ENCODE data around the gene AFG1L.
"Not testable (repeated sequence)": the region's sequence is repeated elsewhere in the genome, so short reads cannot be mapped to it uniquely, and the experiment has no call there.

The AFG1L gene

GRCh38 chr6:108531332-108531731 lies 236.5 kb downstream of the AFG1L start:
- DNase-seq = no peak

DNA sequence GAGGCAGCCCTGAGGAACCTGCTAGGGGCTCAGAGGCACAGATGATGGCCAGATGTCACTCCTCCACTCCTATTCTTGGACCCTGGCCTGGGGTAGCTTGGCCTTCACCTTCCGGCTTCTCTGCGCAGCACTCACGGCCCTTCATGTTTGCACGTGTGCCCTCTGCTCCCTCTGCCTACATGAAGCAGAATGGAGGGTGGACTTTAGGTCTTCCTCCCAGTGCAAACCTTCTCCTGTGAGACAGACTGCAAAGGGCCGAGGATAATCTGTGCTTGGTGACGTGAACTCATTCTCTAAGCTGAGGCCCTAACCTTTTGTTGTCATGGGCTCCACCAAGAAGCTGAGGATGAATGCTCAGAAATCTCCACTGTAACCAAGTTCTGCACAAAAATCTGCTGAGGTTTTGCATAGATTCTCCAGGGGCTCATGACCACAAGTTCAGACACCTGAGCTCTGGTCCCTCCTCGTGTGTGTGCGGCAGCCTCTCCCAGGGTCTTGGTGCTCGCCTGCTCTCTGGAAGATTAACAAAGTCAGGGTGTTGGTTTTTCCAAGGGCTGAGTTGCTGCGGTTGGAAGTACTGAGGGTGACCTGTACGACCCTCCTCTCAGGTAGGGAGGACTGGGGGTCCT lies 240.4 kb downstream of the AFG1L start:
- no peak for DNase-seq

DNA sequence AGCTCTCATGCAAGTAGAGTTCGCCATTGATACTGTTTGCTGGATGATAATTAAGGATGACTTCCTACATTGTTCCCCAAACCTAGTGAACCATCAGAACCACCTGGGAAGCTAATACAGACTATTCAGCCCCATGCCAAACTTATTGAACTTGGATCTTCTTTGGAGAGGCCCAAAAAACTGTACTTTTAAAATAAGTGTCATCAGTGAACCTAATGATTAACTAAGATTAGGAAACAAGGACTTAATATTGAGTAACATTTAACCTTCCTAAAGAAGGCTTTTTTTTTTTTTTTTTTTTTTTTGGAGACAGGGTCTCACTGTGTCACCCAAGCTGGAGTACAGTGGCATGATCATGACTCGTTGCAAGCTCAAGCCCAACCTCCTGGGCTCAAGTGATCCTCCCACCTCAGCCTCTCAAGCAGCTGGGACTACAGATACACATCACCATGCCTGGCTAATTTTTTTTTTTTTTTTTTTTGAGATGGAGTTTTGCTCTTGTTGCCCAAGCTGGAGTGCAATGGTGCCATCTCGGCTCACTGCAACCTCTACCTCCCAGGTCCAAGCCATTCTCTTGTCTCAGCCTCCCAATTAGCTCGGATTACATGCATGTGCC lies 241.2 kb downstream of the AFG1L start:
- DNase-seq = not testable (repeated sequence)

GRCh38 chr6:108541843-108542759 lies 247.2 kb downstream of the AFG1L start:
- DNase-seq = peak; percentile 65

DNA sequence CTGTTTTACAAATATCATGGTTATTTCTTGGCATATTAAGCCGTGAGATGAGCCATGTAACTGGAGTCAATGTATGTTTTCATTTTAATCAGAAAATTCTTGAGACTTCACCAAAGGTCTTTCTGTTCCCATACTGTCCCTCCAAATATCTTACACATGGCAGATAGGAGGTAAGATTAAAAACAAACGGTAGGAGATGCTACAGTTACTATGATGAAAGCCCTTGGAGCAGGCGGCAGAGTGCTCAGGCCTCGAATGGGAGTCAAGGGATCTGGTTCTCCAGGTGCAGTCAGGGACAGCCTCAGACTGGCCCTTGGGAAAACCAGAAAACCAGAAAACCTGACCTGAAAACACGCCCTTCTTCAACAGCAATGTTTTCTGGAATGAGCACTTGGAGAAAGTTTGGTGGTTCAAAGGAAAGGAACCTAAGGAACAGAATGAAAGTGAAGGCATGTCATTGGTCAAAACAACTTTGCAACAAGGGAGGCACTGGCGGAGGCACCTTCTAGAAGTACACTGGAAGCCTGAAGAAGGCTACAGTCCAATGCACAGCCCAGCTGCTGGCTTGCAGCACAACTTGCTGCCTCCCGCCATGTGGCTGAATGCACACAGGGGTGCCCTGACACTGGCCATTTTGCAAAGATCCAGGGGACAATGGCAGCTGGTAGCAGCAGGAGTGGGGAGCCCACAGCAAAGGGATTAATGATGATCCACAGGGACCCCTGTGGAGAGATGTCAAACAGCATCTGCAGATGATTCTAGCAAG lies 248.5 kb downstream of the AFG1L start:
- DNase-seq = no peak

DNA sequence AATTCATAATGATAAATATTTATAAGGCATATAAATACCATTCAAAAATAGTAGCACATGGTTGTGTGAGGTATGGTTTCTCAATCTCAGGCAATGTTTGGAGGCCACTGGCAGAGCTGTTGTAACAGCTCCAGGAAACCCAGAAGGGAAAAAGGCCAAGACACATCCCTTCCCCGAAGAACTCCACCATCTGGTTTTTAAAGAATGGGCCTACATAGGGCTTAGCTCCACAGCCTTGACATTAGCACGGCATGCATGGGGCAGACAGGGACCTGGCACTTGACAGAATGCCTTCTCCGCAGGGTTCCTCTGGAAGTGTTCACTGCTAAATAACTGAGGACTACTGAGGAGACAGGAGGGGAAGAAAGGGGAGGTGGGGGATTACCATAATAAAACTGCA lies 249.8 kb downstream of the AFG1L start:
- DNase-seq = no peak

DNA sequence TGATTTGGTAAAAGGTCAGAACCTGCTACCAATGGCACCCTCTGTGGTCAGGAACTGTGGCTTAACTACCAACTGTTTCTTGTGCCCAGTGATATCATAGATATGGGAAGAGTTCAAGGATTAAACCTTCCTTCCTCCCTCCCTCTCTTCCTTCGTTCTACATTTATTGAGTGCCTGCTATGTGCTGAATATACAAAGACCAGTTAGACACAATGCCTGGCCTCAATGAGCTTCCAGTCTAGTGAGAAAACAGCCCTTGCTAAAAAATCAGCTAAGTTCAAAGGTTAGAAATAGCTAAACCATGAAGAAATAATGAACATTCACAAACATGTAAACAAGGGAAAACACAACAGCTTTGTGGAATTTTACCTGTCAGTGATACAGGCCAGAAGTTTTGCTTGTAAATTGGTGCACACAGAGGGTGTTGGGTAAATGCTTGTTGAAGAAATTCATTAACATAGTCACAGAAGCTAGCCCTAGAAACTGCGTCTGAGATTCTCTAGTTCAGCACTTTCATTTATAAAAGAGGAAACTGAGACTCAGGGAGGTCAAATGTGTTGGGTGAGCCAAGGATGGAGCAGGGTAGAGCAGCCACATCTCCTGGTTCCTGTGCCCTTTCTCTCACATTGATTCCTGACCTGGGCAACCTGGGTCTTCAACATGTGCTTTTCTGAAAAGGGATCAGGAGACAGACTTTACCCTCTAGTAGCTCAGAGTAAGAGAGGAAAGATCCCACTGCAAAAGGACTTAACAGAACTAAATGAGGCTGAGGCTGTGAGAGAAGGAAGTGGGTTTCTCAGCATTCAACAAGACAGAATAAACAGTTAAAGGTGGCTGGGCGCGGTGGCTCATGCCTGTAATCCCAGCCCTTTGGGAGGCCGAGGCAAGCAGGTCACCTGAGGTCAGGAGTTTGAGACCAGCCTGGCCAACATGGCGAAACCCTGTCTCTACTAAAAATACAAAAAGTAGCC lies 251.5 kb downstream of the AFG1L start:
- DNase-seq = no peak

DNA sequence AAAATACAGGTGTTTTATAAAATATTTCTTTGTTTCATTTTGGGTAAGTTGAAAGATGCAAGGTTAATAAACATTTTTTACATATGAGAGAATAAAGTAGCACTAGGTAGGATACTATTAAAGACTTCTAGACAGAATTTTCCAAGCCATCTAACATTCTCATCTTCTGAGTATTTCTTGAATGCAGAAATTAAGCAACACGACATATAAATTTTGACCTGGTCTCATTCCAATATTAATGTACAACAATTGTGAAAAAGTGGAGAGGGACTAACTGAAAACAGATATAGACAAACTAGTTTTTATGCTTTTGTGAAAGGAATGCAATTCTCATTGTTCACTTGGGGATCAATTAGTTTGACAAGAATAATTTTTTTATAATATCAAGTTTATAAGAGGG lies 254.4 kb downstream of the AFG1L start:
- no peak for DNase-seq

DNA sequence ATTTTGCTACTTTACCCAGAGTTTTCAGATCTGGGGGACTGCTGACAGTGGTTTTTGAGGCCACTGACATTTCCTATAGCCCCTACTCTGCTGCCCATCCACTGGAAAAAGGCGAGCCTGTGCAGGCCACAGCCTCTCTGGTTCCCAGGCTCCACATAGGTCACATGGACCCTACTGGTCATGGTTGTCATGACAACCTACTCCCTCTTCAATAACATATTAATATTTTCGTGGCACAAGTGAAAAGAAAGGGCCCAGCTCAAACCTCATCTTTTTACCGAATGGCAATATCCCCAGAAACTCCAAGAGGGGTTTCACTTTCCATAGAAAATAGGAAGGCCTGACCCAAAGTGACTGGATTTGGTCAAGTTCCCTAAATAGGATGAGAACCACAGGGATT lies 254.9 kb downstream of the AFG1L start:
- no peak for DNase-seq

DNA sequence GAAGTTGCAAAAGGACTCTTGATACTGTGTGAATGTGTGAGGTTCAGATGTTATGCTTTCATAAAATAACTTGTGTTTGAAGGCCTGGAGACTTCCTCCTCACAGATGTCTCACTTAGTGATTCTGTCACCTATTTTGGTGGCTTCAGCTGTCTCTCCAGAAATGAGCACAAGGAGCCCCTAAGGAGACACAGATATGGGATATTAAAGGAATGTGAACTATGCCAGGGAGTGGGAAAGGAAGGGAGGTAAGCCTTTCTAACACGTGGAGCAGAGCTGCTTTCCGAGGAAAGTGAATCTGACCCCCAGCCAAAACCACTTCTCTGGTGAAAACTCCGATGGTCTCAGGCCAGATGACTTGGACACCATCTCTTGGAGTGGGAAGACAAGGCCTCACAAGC lies 255.4 kb downstream of the AFG1L start:
- no peak for DNase-seq

- DNase-seq = no peak
Observed at GRCh38 chr6:108555399-108556052, 260.7 kb downstream of the AFG1L start.

DNA sequence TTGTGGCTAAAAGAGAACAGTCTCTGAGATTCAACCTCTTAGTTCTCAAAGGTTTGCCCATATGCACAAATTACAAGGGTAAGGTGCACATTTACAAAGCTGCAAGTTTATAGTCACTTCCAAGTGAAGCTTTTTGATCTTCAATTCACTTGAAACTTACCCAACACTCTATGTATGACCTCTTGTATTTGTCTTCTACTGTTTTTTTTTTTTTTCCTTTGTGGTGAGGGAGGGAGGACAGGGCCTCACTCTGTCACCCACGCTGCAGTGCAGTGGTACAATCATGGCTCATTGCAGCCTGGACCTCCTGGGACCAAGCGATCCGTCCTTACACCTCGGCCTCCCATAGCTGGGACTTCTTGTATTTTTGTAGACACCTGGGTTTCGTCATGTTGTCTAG lies 261.4 kb downstream of the AFG1L start:
- no peak for DNase-seq

DNA sequence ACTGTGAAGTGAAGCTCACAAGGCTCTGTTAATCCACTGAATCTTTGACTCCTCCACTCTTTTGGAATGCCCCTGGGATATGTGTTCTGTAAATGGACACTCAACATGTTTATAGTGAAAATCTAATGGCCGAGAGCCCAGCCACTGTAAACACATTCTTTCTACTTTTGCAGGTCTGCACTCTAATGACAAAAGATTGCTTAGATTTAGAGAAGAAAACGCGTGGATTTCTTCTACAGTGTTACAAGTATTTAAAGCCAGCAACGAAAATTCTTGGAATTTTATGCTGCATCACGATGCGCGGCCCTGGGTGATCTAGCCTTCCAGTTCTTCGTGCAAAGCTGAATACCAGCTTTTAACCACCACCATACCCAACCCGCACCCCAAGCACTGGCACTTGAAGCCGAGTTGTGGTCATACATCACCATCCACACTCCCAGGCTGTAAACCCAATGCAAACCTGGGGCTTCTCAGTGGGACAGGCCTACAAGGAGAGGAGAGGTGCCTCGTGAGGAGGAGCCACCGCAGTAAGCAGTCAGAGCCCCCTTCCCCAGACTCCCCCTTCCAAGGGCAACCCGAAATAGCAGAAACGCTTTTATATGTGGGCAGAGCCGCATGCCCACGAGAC lies 262.1 kb downstream of the AFG1L start:
- no peak for DNase-seq

- DNase-seq = peak; percentile 83
Observed at GRCh38 chr6:108557494-108558371, 262.9 kb downstream of the AFG1L start.

DNA sequence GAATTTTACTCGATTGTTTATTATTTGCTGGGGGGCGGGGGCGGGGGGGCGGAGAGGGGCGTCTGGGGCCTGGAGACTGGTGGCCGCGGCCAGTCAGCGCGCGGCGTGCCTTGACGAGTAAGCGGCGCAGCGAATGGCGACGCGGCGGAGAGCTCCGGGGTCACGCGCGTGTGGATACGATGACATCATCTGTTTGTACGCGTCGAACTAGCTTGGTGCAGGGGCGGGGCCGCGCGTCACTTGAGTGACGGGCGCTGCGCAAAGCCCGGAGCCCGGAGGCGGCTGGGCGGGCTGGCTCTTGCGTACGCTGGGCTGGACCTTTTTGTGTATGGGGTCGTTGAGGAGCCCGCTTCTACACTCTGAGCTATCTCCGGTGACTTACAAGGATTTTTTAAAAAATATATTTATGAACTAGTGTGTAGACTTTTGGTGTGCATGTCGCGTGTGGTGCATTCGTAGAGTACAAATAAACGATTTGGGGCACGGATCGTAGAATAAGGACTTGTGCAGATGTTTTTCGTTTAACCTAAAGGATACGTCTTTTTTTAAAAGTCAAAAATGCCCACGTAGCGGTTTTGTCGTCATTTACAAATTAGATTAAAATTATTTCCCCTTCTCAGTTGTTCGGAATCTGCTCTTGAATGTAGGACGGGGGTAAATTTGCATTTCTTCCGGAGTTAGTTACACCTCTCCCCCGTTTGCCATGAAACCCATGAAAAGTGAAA lies 263.7 kb downstream of the AFG1L start:
- DNase-seq = peak; percentile 99

- DNase-seq = peak; percentile 82
Observed at GRCh38 chr6:108559097-108559883, 264.4 kb downstream of the AFG1L start.

DNA sequence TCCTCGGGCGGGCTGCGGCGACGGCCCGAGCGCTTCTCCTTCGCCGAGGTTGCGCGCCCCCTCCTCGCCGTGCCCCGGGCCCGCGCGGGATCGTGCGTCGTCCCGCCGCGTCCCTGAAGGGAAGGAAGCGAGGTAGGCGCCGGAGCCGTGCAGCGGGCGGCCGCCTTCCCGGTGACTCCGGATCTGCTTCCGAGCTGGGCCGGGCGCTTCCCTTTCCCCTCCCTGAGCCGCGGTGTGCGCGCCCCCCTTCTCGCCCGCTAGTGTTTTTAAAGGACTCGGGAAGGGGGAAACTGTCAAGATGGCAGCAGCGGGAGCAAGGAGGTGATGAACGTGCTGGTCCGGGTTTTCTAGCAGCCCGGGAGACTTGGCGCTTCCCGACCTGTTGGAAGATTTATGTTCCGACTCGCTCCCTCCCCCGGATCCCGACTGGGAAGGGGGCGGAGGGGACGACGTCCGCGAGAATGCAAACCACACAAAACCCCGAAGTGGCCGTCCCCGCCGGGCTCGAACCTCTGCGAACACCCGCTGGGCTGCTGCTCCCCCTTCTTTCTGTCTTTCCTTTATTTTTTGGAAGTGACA lies 265.1 kb downstream of the AFG1L start:
- peak; percentile 77 for DNase-seq
